ENCODE results near the gene PAQR4.
"Not testable (repeated sequence)": the region's sequence is repeated elsewhere in the genome, so short reads cannot be mapped to it uniquely, and the experiment has no call there.

Gene PAQR4

DNA sequence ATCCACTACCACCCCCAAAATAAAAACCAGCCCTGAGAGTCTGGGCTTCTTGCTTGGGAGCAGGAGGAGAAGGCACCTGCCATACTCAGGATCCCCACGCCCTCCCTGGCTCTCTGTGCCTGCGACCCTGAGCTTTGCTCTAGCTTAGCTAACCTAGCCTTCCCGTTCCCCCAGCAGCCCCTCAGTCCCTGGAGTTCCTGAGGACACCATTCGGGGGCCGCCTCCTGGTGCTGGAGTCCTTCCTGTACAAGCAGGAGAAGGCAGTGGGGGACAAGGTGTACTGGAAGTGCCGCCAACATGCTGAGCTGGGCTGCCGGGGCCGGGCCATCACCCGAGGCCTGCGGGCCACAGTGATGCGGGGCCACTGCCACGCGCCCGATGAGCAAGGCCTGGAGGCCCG is 38.9 kb upstream of the PAQR4 start:
- no peak overlapping the region for H3K4me3 ChIP-seq (ENCODE audit: low read length)
- peaks cover 12% of the 10 kb centered on the region for H3K27me3 ChIP-seq (ENCODE audit: control insufficient read depth, insufficient read depth, low read length)
- no peak overlapping the region for H3K27ac ChIP-seq (ENCODE audit: low read length)
- H3K9me3 ChIP-seq (ENCODE audit: control insufficient read depth, low read depth, low read length) = no peaks in the 10 kb centered on the region
- no peaks in the 10 kb centered on the region for H3K36me3 ChIP-seq (ENCODE audit: control insufficient read depth, low read depth, low read length)
- peaks cover 16% of the 10 kb centered on the region for H3K4me1 ChIP-seq (ENCODE audit: control insufficient read depth, low read depth, low read length)
- no peak overlapping the region for H3K9ac ChIP-seq (ENCODE audit: low read length)

DNA sequence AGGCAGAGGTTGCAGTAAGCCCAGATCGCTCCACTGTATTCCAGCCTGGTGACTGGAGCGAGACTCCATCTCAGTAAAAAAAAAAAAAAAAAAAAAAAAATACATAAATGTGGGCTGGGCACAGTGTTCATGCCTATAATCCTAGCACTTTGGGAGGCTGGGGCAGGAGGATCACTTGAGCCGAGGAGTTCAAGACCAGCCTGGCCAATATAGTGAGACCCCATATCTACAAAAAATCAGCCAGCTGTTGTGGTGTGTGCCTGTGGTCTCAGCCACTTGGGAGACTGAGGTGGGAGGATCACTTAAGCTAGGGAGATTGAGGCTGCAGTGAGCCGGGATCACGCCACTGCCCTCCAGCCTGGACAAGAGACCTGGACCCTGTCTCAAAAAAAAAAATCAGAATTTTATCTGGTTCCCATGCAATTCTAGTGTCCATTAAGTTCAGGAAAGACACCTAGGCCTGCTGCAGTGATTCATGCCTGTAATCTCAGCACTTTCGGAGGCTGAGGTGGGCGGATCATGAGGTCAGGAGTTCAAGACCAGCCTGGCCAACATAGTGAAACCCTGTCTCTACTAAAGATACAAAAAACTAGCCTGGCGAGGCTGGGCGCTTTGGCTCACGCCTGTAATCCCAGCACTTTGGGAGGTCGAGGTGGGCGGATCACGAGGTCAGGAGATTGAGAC is 37.8 kb upstream of the PAQR4 start:
- H3K9me3 ChIP-seq (ENCODE audit: control insufficient read depth, low read depth, low read length); H3K36me3 ChIP-seq (ENCODE audit: control insufficient read depth, low read depth, low read length); H3K27ac ChIP-seq (ENCODE audit: low read length); H3K4me3 ChIP-seq (ENCODE audit: low read length); H3K27me3 ChIP-seq (ENCODE audit: control insufficient read depth, insufficient read depth, low read length); H3K9ac ChIP-seq (ENCODE audit: low read length): not testable (repeated sequence)
- peaks cover 11% of the 10 kb centered on the region for H3K4me1 ChIP-seq (ENCODE audit: control insufficient read depth, low read depth, low read length)

DNA sequence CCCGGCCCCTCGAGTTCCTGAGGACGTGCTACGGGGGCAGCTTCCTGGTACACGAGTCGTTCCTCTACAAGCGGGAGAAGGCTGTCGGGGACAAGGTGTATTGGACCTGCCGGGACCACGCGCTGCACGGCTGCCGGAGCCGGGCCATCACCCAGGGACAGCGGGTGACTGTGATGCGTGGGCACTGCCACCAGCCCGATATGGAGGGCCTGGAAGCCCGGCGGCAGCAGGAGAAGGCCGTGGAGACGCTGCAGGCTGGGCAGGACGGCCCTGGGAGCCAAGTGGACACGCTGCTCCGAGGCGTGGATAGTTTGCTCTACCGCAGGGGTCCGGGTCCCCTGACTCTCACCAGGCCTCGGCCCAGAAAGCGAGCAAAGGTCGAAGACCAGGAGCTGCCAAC is 36.0 kb upstream of the PAQR4 start:
- H3K4me3 ChIP-seq (ENCODE audit: low read length) = no peak overlapping the region
- H3K9me3 ChIP-seq (ENCODE audit: control insufficient read depth, low read depth, low read length) = no peaks in the 10 kb centered on the region
- no peaks in the 10 kb centered on the region for H3K27me3 ChIP-seq (ENCODE audit: control insufficient read depth, insufficient read depth, low read length)
- H3K4me1 ChIP-seq (ENCODE audit: control insufficient read depth, low read depth, low read length) = peaks cover 7% of the 10 kb centered on the region
- H3K36me3 ChIP-seq (ENCODE audit: control insufficient read depth, low read depth, low read length) = no peaks in the 10 kb centered on the region
- H3K27ac ChIP-seq (ENCODE audit: low read length) = no peak overlapping the region
- H3K9ac ChIP-seq (ENCODE audit: low read length) = no peak overlapping the region

DNA sequence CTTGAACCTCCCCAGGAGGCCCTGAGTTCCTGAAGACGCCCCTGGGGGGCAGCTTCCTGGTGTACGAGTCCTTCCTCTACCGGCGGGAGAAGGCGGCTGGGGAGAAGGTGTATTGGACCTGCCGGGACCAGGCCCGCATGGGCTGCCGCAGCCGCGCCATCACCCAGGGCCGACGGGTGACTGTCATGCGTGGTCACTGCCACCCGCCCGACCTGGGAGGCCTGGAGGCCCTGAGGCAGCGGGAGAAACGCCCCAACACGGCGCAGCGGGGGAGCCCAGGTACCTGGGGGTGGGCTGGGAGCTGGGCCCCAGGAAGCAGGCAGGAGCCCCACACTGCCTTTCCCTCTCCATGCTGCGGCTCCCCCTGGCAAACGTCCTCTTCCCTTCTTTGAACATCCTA is 35.4 kb upstream of the PAQR4 start:
- H3K4me1 ChIP-seq (ENCODE audit: control insufficient read depth, low read depth, low read length) = peaks cover 1% of the 10 kb centered on the region
- no peaks in the 10 kb centered on the region for H3K36me3 ChIP-seq (ENCODE audit: control insufficient read depth, low read depth, low read length)
- H3K9ac ChIP-seq (ENCODE audit: low read length) = no peak overlapping the region
- H3K27me3 ChIP-seq (ENCODE audit: control insufficient read depth, insufficient read depth, low read length) = no peaks in the 10 kb centered on the region
- H3K9me3 ChIP-seq (ENCODE audit: control insufficient read depth, low read depth, low read length) = no peaks in the 10 kb centered on the region
- no peak overlapping the region for H3K27ac ChIP-seq (ENCODE audit: low read length)
- no peak overlapping the region for H3K4me3 ChIP-seq (ENCODE audit: low read length)

DNA sequence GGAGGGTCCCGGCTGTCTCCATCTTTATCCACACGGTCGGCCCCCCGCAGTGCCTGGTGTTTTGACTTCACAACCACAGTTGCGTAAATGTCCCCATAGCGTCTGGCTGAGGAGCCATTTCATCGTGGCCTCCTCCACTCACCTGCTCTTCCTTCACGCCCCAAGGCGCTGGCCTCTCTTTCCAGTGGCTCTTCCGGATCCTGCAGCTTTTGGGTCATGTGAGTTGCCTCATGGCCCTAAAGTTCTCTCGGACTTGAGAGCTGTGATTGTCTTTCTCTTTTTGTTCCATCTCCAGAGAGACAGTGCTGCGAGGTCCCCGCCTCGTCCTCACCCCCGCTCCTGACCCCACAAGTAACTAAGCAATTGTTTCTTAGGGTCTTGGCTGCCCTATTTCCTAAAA is 34.7 kb upstream of the PAQR4 start:
- H3K4me3 ChIP-seq (ENCODE audit: low read length) = no peak overlapping the region
- H3K27ac ChIP-seq (ENCODE audit: low read length) = no peak overlapping the region
- H3K36me3 ChIP-seq (ENCODE audit: control insufficient read depth, low read depth, low read length) = no peaks in the 10 kb centered on the region
- H3K9me3 ChIP-seq (ENCODE audit: control insufficient read depth, low read depth, low read length) = no peaks in the 10 kb centered on the region
- no peaks in the 10 kb centered on the region for H3K4me1 ChIP-seq (ENCODE audit: control insufficient read depth, low read depth, low read length)
- no peaks in the 10 kb centered on the region for H3K27me3 ChIP-seq (ENCODE audit: control insufficient read depth, insufficient read depth, low read length)
- no peak overlapping the region for H3K9ac ChIP-seq (ENCODE audit: low read length)

DNA sequence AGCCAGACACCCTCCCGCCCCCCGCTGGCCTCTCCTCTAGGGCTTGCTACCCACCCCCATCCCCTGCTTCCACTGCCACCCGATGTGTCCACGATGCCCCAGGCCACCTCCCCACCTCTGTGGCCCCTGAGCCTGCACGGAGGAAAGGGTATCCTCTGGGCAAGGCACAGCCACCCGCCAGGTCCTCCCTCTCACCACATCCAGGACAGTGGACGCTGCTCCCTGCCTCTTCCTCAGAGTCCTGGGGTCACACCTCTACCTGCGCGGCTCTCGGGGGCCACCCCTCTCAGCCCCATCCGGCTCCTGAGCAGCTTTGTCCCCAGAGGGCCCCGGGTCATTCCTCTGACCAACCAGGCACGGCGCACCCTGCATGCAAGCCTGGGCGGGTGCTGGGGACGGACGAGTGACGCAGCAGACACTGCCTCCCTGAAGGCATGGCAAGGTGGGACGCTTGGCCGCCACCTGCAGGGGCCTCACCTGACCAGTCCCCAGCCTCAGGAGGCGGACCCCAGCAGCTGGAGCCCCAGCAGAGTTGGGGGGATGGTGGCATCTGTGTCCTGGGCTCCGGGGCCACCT is 32.6 kb upstream of the PAQR4 start:
- Histone ChIP-seq H3K4me3 (ENCODE audit: low read length) (no peak overlapping the region), H3K27ac (ENCODE audit: low read length) (no peak overlapping the region), H3K9ac (ENCODE audit: low read length) (no peak overlapping the region), H3K9me3 (ENCODE audit: control insufficient read depth, low read depth, low read length) (no peaks in the 10 kb centered on the region), H3K36me3 (ENCODE audit: control insufficient read depth, low read depth, low read length) (peaks cover 8% of the 10 kb centered on the region), H3K4me1 (ENCODE audit: control insufficient read depth, low read depth, low read length) (no peaks in the 10 kb centered on the region), H3K27me3 (ENCODE audit: control insufficient read depth, insufficient read depth, low read length) (no peaks in the 10 kb centered on the region)

DNA sequence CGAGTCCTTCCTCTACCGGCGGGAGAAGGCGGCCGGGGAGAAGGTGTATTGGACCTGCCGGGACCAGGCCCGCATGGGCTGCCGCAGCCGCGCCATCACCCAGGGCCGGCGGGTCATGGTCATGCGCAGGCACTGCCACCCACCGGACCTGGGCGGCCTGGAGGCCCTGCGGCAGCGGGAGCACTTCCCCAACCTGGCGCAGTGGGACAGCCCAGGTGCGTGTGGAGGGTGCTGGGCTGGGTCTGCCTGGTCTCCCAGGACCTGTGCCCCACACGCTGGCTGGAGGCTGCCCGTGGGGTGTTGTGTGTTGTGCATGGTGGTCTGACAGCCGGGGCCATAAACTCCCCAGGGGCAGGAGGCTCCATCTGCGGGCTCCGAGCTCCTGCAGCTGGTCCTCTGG is 32.0 kb upstream of the PAQR4 start:
- Histone ChIP-seq H3K9me3 (ENCODE audit: control insufficient read depth, low read depth, low read length) (no peaks in the 10 kb centered on the region), H3K4me1 (ENCODE audit: control insufficient read depth, low read depth, low read length) (no peaks in the 10 kb centered on the region), H3K4me3 (ENCODE audit: low read length) (no peak overlapping the region), H3K27ac (ENCODE audit: low read length) (no peak overlapping the region), H3K36me3 (ENCODE audit: control insufficient read depth, low read depth, low read length) (peaks cover 8% of the 10 kb centered on the region), H3K27me3 (ENCODE audit: control insufficient read depth, insufficient read depth, low read length) (no peaks in the 10 kb centered on the region), H3K9ac (ENCODE audit: low read length) (no peak overlapping the region)

DNA sequence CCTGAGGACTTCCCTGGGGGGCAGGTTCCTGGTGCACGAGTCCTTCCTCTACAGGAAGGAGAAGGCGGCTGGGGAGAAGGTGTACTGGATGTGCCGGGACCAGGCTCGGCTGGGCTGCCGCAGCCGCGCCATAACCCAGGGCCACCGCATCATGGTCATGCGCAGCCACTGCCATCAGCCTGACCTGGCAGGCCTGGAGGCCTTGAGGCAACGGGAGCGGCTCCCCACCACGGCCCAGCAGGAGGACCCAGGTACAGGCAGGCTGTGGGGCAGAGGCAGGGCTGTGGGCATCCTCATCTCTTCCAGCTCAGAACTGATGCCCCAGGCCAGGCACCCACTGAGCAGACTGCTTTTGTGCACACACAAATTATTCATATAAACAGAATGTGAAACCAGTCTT is 30.9 kb upstream of the PAQR4 start:
- Histone ChIP-seq H3K9ac (ENCODE audit: low read length) (no peak overlapping the region), H3K27me3 (ENCODE audit: control insufficient read depth, insufficient read depth, low read length) (no peaks in the 10 kb centered on the region), H3K4me3 (ENCODE audit: low read length) (no peak overlapping the region), H3K9me3 (ENCODE audit: control insufficient read depth, low read depth, low read length) (no peaks in the 10 kb centered on the region), H3K27ac (ENCODE audit: low read length) (no peak overlapping the region), H3K36me3 (ENCODE audit: control insufficient read depth, low read depth, low read length) (peaks cover 8% of the 10 kb centered on the region), H3K4me1 (ENCODE audit: control insufficient read depth, low read depth, low read length) (no peaks in the 10 kb centered on the region)

DNA sequence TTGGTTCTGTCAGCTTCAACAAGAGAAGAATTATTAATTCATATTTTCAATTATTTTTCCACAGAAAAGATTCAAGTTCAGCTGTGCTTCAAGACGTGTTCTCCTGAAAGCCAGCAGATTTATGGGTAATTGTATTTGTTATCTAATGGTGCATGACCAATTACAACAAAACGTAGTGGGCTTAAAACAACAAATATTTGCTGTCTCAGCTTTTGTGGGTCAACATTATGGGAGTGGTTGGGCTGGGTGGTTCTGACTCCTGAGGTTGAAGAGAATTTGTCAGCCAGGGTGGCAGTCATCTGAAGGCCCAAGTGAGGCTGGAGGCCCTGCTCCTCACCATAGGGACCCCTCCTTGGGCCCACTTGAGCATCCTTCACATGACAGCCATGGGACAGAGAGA is 29.2 kb upstream of the PAQR4 start:
- Histone ChIP-seq H3K9me3 (ENCODE audit: control insufficient read depth, low read depth, low read length) (no peaks in the 10 kb centered on the region), H3K27me3 (ENCODE audit: control insufficient read depth, insufficient read depth, low read length) (no peaks in the 10 kb centered on the region), H3K27ac (ENCODE audit: low read length) (no peak overlapping the region), H3K4me1 (ENCODE audit: control insufficient read depth, low read depth, low read length) (no peaks in the 10 kb centered on the region), H3K4me3 (ENCODE audit: low read length) (no peak overlapping the region), H3K36me3 (ENCODE audit: control insufficient read depth, low read depth, low read length) (peaks cover 8% of the 10 kb centered on the region), H3K9ac (ENCODE audit: low read length) (no peak overlapping the region)

DNA sequence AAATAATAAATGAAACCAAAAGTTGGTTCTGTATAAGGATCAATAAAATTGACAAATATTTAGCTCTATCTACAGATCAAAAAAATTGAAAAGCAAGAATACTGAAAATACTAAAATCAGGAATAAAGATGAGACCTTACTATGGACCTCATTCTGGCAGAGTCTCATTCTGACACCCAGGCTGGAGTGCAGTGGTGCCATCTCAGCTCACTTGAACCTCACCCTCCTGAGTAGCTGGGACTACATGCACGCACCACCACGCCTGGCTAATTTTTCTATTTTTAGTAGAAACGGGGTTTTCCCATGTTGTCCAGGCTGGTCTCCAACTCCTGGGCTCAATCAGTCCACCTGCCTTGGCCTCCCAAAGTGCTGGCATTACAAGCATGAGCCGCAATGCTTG is 27.1 kb upstream of the PAQR4 start:
- no peaks in the 10 kb centered on the region for H3K4me1 ChIP-seq (ENCODE audit: control insufficient read depth, low read depth, low read length)
- H3K27me3 ChIP-seq (ENCODE audit: control insufficient read depth, insufficient read depth, low read length) = no peaks in the 10 kb centered on the region
- no peak overlapping the region for H3K9ac ChIP-seq (ENCODE audit: low read length)
- H3K9me3 ChIP-seq (ENCODE audit: control insufficient read depth, low read depth, low read length) = no peaks in the 10 kb centered on the region
- no peak overlapping the region for H3K4me3 ChIP-seq (ENCODE audit: low read length)
- no peak overlapping the region for H3K27ac ChIP-seq (ENCODE audit: low read length)
- peaks cover 8% of the 10 kb centered on the region for H3K36me3 ChIP-seq (ENCODE audit: control insufficient read depth, low read depth, low read length)

DNA sequence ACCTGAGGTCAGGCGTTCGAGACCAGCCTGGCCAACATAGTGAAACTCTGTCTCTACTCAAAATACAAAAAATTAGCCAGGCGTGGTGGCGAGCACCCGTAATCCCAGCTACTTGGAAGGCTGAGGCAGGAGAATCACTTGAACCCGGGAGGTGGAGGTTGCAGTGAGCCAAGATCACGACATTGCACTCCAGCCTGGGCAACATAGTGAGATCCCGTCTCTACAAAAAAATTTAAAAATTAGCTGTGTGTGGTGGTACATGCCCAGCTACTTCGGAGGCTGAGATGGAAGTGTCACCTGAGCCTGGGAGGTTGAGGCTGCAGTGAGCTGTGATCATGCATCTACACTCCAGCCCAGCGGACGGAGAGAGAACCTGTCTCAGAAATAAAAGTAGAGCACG is 25.4 kb upstream of the PAQR4 start:
- H3K4me3 ChIP-seq (ENCODE audit: low read length); H3K27ac ChIP-seq (ENCODE audit: low read length); H3K27me3 ChIP-seq (ENCODE audit: control insufficient read depth, insufficient read depth, low read length); H3K9me3 ChIP-seq (ENCODE audit: control insufficient read depth, low read depth, low read length); H3K36me3 ChIP-seq (ENCODE audit: control insufficient read depth, low read depth, low read length); H3K4me1 ChIP-seq (ENCODE audit: control insufficient read depth, low read depth, low read length); H3K9ac ChIP-seq (ENCODE audit: low read length): not testable (repeated sequence)

DNA sequence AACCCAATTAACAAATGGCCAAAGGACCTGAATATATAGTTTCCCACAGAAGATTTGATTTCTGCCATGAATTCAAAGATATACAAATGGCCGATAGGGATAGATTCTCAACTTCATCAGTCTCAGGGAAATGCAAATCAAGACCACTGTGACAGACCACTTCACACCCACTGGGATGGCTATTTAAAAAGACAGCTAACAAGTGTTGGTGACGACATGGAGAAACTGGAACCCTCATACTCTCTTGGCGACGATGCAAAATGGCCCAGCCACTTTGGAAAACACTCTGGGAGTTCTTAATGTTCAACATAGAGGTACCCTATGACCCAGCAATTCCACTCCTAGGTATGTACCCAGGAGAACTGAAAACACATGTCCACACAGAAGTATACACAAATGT is 22.5 kb upstream of the PAQR4 start:
- Histone ChIP-seq H3K4me1 (ENCODE audit: control insufficient read depth, low read depth, low read length) (no peaks in the 10 kb centered on the region), H3K27ac (ENCODE audit: low read length) (no peak overlapping the region), H3K9ac (ENCODE audit: low read length) (no peak overlapping the region), H3K36me3 (ENCODE audit: control insufficient read depth, low read depth, low read length) (no peaks in the 10 kb centered on the region), H3K4me3 (ENCODE audit: low read length) (no peak overlapping the region), H3K27me3 (ENCODE audit: control insufficient read depth, insufficient read depth, low read length) (no peaks in the 10 kb centered on the region), H3K9me3 (ENCODE audit: control insufficient read depth, low read depth, low read length) (no peaks in the 10 kb centered on the region)
